ENCODE measurements around the gene ART3. TPM values are rescaled to one million over a fixed set of nuclear protein-coding genes. Genes with fewer than 3 reads are reported as not detected.

Gene ART3
- total and polyA plus RNA-seq, 12 donors: 38.4 to 250 (median 69.6) TPM

DNA sequence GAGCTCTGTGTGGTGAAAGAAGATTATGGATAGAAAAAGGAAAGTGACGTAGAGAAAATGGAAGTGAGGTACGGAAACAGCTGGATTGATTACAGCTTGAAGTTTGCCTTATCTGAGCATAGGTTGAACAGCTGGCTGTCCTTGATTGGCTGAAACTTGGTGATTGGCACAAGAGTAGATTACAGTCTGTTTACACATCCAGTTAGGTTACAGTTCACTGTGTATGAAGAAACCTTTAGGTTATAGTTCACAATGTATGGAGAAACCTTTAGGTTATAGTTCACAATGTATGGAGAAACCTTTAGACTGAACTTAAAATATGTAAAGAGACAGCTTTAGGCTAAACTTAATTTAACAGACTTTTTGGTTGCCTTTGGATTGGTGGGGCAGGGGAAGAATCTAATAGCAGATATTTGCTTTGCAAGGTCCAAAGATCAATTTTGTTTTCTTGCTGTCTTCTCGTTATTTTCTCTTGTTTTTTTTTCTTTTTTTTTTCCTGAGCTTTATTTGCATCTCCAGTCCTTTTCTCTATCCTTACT lies 15.6 kb upstream of the ART3 start:
- no peaks in the 10 kb centered on the region for H3K9me3 ChIP-seq
- DNase-seq (no peak), ATAC-seq (no peak)
- peaks cover 0 to 19% (median 0%) of the 10 kb centered on the region in 7 donors for H3K27me3 ChIP-seq
- TF ChIP-seq, protein P1, sequence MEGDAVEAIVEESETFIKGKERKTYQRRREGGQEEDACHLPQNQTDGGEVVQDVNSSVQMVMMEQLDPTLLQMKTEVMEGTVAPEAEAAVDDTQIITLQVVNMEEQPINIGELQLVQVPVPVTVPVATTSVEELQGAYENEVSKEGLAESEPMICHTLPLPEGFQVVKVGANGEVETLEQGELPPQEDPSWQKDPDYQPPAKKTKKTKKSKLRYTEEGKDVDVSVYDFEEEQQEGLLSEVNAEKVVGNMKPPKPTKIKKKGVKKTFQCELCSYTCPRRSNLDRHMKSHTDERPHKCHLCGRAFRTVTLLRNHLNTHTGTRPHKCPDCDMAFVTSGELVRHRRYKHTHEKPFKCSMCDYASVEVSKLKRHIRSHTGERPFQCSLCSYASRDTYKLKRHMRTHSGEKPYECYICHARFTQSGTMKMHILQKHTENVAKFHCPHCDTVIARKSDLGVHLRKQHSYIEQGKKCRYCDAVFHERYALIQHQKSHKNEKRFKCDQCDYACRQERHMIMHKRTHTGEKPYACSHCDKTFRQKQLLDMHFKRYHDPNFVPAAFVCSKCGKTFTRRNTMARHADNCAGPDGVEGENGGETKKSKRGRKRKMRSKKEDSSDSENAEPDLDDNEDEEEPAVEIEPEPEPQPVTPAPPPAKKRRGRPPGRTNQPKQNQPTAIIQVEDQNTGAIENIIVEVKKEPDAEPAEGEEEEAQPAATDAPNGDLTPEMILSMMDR (IDR thresholded peaks at IDR 0.05): no peak
- no peak overlapping the region for H3K4me3 ChIP-seq
- H3K4me1 ChIP-seq: peaks cover 0 to 20% (median 0%) of the 10 kb centered on the region in 9 donors
- WGBS, 2 donors: 56 to 66% methylated on average over 3 of the region's 3 CpGs
- no peak overlapping the region for H3K27ac ChIP-seq
- intact Hi-C loops (cut with DNase I): no loop called here
- no peaks in the 10 kb centered on the region for H3K36me3 ChIP-seq

DNA sequence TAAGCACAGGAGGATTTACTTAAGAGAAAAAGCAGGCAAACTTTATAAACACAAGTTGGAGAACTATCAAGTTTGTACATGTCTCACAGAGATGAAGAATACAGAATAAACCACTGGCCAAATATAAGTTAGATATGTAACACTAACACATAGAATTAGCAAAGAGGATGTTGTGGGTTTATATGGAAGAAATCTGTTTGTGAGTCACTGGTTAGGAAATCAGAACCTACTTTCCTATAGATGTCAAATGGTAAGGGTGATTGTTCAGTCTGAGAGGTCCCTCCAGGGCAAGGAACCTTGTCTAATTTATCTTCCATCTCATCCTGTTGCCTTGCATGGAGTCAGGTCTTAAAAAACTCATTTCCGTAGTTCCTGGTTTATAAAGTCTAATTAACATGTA lies 14.8 kb upstream of the ART3 start:
- WGBS, 2 donors: 43 to 92% methylated on average over 1 of the region's 1 CpG
- no peak for ATAC-seq
- Histone ChIP-seq H3K27me3 (peaks cover 0 to 19% (median 0%) of the 10 kb centered on the region in 7 donors), H3K9me3 (no peaks in the 10 kb centered on the region), H3K4me1 (peaks cover 0 to 20% (median 0%) of the 10 kb centered on the region in 9 donors), H3K27ac (no peak overlapping the region), H3K4me3 (no peak overlapping the region), H3K36me3 (no peaks in the 10 kb centered on the region)
- TF ChIP-seq, protein P1 (IDR thresholded peaks at IDR 0.05): no peak
- intact Hi-C loops (cut with DNase I): loop anchor here in 1 of 10 donors (10.0 kb wide), 1 partner anchor 145 kb away; no protein-coding TSS in a partner anchor
- DNase-seq: no peak

DNA sequence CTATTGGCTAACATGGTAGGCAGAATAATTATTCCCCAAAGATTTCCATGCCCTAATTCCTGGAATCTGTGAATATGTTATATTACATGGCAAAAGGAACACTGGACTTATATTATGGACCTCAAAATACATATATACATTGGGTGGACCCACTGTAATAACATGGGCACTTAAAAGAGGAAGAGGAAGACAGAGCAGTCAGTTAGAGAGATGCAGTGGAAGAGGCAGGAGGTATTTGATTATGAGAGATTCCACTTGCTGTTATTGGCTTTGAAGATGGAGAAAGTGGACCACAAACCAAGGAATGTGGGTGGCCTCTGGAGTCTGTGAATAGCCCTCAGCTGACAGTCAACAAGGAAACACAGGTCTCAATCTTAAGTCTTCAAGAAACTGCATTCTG lies 14.0 kb upstream of the ART3 start:
- no peaks in the 10 kb centered on the region for H3K9me3 ChIP-seq
- no peak overlapping the region for H3K4me3 ChIP-seq
- H3K27me3 ChIP-seq: peaks cover 0 to 19% (median 0%) of the 10 kb centered on the region in 7 donors
- intact Hi-C loops (cut with DNase I): loop anchor here in 1 of 10 donors (10.0 kb wide), 1 partner anchor 146 kb away; no protein-coding TSS in a partner anchor
- no peak for DNase-seq
- H3K27ac ChIP-seq: no peak overlapping the region
- H3K4me1 ChIP-seq: peaks cover 0 to 20% (median 0%) of the 10 kb centered on the region in 9 donors
- TF ChIP-seq, protein P1 (IDR thresholded peaks at IDR 0.05): no peak
- no peak for ATAC-seq
- H3K36me3 ChIP-seq: no peaks in the 10 kb centered on the region

DNA sequence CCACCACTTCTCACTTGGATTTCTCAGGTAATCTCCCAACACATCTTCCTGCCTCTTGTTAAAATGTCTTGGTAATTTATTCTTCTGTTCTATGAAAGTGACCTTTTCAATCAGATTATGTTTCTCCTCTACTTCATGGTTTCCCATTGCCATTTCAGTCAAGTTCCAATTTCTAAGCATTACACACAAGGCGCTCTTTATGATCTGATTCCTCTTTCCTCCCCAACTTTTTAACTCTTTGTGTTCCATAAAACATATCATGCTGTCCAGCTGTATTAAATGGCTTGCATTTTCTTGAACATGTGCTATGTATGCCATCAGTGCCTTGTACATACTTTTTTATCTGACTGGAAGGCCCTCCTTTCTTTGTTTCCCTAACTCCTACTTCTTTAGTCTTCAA lies 13.1 kb upstream of the ART3 start:
- Histone ChIP-seq H3K27me3 (peaks cover 0 to 12% (median 0%) of the 10 kb centered on the region in 7 donors), H3K9me3 (no peaks in the 10 kb centered on the region), H3K27ac (no peak overlapping the region), H3K4me3 (no peak overlapping the region), H3K4me1 (peaks cover 0 to 20% (median 0%) of the 10 kb centered on the region in 9 donors), H3K36me3 (no peaks in the 10 kb centered on the region)
- no peak for ATAC-seq
- WGBS, 2 donors: 67 to 76% methylated on average over 1 of the region's 1 CpG
- intact Hi-C loops (cut with DNase I): loop anchor here in 1 of 10 donors (10.0 kb wide), 1 partner anchor 147 kb away; no protein-coding TSS in a partner anchor
- DNase-seq: no peak
- TF ChIP-seq, protein P1 (IDR thresholded peaks at IDR 0.05): no peak

Measured in heart right ventricle (tissue), 16 donors.